Trophoblast cell (in vitro differentiated cells and primary cell): Measurements from ENCODE around the gene FJX1.

Experiments used
- DNase-seq, 2 donors: peaks; one replicate each; pipeline ENCODE4 v3.0.0-alpha.2; 2016
- H2AFZ ChIP-seq: 2 replicates; pipeline ENCODE4 v1.6.1; 2013; ENCODE audit warnings: low read length, moderate library complexity, mild to moderate bottlenecking; ENCODE audit not compliant: insufficient read depth, poor library complexity
- H2AK5ac ChIP-seq: 2 replicates; pipeline ENCODE4 v1.6.1; 2013; ENCODE audit warnings: mild to moderate bottlenecking, low read length
- H2BK120ac ChIP-seq: 2 replicates; pipeline ENCODE4 v1.6.1; 2013; ENCODE audit warnings: low read length, mild to moderate bottlenecking, moderate library complexity; ENCODE audit not compliant: insufficient read depth, poor library complexity
- H2BK12ac ChIP-seq: 2 replicates; pipeline ENCODE4 v1.6.1; 2013; ENCODE audit warnings: mild to moderate bottlenecking, low read length, moderate library complexity
- H2BK5ac ChIP-seq: 2 replicates; pipeline ENCODE4 v1.6.1; 2013; ENCODE audit warnings: low read length, low read depth, moderate library complexity, mild to moderate bottlenecking; ENCODE audit not compliant: poor library complexity
- H3K14ac ChIP-seq: 2 replicates; pipeline ENCODE4 v1.6.1; 2013; ENCODE audit warnings: mild to moderate bottlenecking, low read length
- H3K18ac ChIP-seq: 2 replicates; pipeline ENCODE4 v1.6.1; 2013; ENCODE audit warnings: mild to moderate bottlenecking, low read length
- H3K23ac ChIP-seq: 2 replicates; pipeline ENCODE4 v1.6.1; 2013; ENCODE audit warnings: low read length
- H3K27ac ChIP-seq: 2 replicates; pipeline ENCODE4 v1.5.1; 2013; ENCODE audit warnings: low read depth, mild to moderate bottlenecking, inconsistent platforms, low read length, moderate library complexity
- H3K27me3 ChIP-seq: 2 replicates; pipeline ENCODE4 v1.6.1; 2013; ENCODE audit warnings: inconsistent platforms, mild to moderate bottlenecking, low read length, moderate library complexity; ENCODE audit not compliant: insufficient read depth
- H3K36me3 ChIP-seq, 2 experiments: 1 replicate in 1 of 2; 2 replicates in 1 of 2; pipeline ENCODE4 v1.6.1; 2013; ENCODE audit warnings: low read length in 2 of 2, mild to moderate bottlenecking in 2 of 2, moderate library complexity in 1 of 2; ENCODE audit not compliant: insufficient read depth in 2 of 2, control insufficient read depth in 1 of 2
- H3K4ac ChIP-seq: 2 replicates; pipeline ENCODE4 v1.6.1; 2013; ENCODE audit warnings: low read depth, mild to moderate bottlenecking, low read length, moderate library complexity
- H3K4me1 ChIP-seq, 2 experiments: 1 replicate in 1 of 2; 2 replicates in 1 of 2; pipeline ENCODE4 v1.6.1; 2013; ENCODE audit warnings: low read length in 2 of 2, mild to moderate bottlenecking in 2 of 2, moderate library complexity in 1 of 2; ENCODE audit not compliant: insufficient read depth in 2 of 2, control insufficient read depth in 1 of 2
- H3K4me2 ChIP-seq: 2 replicates; pipeline ENCODE4 v1.6.1; 2013; ENCODE audit warnings: inconsistent platforms, mild to moderate bottlenecking, low read length, moderate library complexity
- H3K4me3 ChIP-seq: 2 replicates; pipeline ENCODE4 v1.5.1; 2013; ENCODE audit warnings: mild to moderate bottlenecking, low read depth, low read length, inconsistent platforms
- H3K79me1 ChIP-seq: one replicate; pipeline ENCODE4 v1.6.1; 2013; ENCODE audit warnings: low read length
- H3K79me2 ChIP-seq: 2 replicates; pipeline ENCODE4 v1.6.1; 2013; ENCODE audit warnings: low read length, mild to moderate bottlenecking; ENCODE audit not compliant: control insufficient read depth, insufficient read depth, poor library complexity
- H3K9ac ChIP-seq: 2 replicates; pipeline ENCODE4 v1.6.1; 2013; ENCODE audit warnings: mild to moderate bottlenecking, low read length
- H3K9me3 ChIP-seq: 2 replicates; pipeline ENCODE4 v1.6.1; 2013; ENCODE audit warnings: low read depth, mild to moderate bottlenecking, control low read depth, inconsistent platforms, low read length; ENCODE audit not compliant: insufficient read depth
- H4K12ac ChIP-seq: 2 replicates; pipeline ENCODE4 v1.6.1; 2013; ENCODE audit warnings: low read depth, mild to moderate bottlenecking, low read length, moderate library complexity
- H4K8ac ChIP-seq: 2 replicates; pipeline ENCODE4 v1.6.1; 2013; ENCODE audit warnings: low read depth, mild to moderate bottlenecking, low read length, moderate library complexity
- H4K91ac ChIP-seq: one replicate; pipeline ENCODE4 v1.6.1; 2013; ENCODE audit warnings: low read depth, mild to moderate bottlenecking, low read length, moderate library complexity
- WGBS: extraction: QIAGEN DNeasy Blood & Tissue Kit; methylation state at CpG from one replicate; pipeline ENCODE4 v1.1.7; 2013; ENCODE audit warnings: missing lambda C conversion rate; ENCODE audit not compliant: insufficient read length, insufficient coverage; ENCODE audit errors: extremely low coverage; 5-methylcytosine and 5-hydroxymethylcytosine counted together

The FJX1 gene

GRCh38 chr11:35658020-35658948, 40.0 kb downstream of the FJX1 start:
- no peak overlapping the region for H2BK5ac ChIP-seq
- H4K12ac ChIP-seq, result no peak overlapping the region
- no peaks in the 10 kb centered on the region for H3K27me3 ChIP-seq
- H4K8ac ChIP-seq, result no peak overlapping the region
- H3K36me3 ChIP-seq, result no peaks in the 10 kb centered on the region
- peaks cover 3 to 5% of the 10 kb centered on the region in 2 experiments for H3K4me1 ChIP-seq
- no peak overlapping the region for H3K23ac ChIP-seq
- no peak overlapping the region for H2BK12ac ChIP-seq
- H2AFZ ChIP-seq, result no peak overlapping the region
- peaks cover 6% of the 10 kb centered on the region for H3K79me2 ChIP-seq
- H3K27ac ChIP-seq, result no peak overlapping the region
- no peak overlapping the region for H3K4me3 ChIP-seq
- H3K9ac ChIP-seq, result no peak overlapping the region
- peaks cover 3% of the 10 kb centered on the region for H3K9me3 ChIP-seq
- DNase-seq, result no peak
- no peak overlapping the region for H2AK5ac ChIP-seq
- WGBS, result no CpG with 5 or more reads among the region's 3 CpGs
- no peak overlapping the region for H3K18ac ChIP-seq
- H2BK120ac ChIP-seq, result no peak overlapping the region
- no peak overlapping the region for H4K91ac ChIP-seq
- no peak overlapping the region for H3K4ac ChIP-seq
- H3K14ac ChIP-seq, result no peak overlapping the region
- no peak overlapping the region for H3K4me2 ChIP-seq
- peaks cover 9% of the 10 kb centered on the region for H3K79me1 ChIP-seq

- Histone ChIP-seq H2BK12ac (no peak overlapping the region), H3K23ac (no peak overlapping the region), H3K18ac (no peak overlapping the region), H3K4me2 (no peak overlapping the region), H2BK5ac (no peak overlapping the region), H3K4ac (no peak overlapping the region), H3K9me3 (peaks cover 3% of the 10 kb centered on the region), H4K8ac (no peak overlapping the region), H3K14ac (no peak overlapping the region), H4K12ac (no peak overlapping the region), H2BK120ac (no peak overlapping the region), H3K79me1 (peaks cover 10% of the 10 kb centered on the region), H4K91ac (no peak overlapping the region), H3K79me2 (peaks cover 7% of the 10 kb centered on the region), H3K4me3 (no peak overlapping the region), H2AK5ac (no peak overlapping the region), H3K4me1 (peaks cover 8 to 9% of the 10 kb centered on the region in 2 experiments), H3K36me3 (no peaks in the 10 kb centered on the region), H3K27ac (no peak overlapping the region), H3K9ac (no peak overlapping the region), H3K27me3 (no peaks in the 10 kb centered on the region), H2AFZ (no peak overlapping the region)
- no peak for DNase-seq
- WGBS, result no CpG with 5 or more reads among the region's 5 CpGs
These were observed 43.3 kb downstream of the FJX1 start for GRCh38 chr11:35661534-35661933.

- peak overlapping the region; percentile 51 for H2BK12ac ChIP-seq
These were observed 43.9 kb downstream of the FJX1 start for GRCh38 chr11:35662061-35662648.

GRCh38 chr11:35662649-35663407, 44.6 kb downstream of the FJX1 start, which contains the start of gene TRIM44:
Gene TRIM44 (plus strand): TSS chr11:35662775. CDS start chr11:35663112, 337 bp downstream.
- Histone ChIP-seq H3K27ac (peak within 1 kb of the TSS; percentile 63), H3K36me3 (no peaks in the 10 kb centered on the region), H3K4ac (peak within 1 kb of the TSS; percentile 50), H2BK5ac (peak within 1 kb of the TSS; percentile 38), H3K79me1 (peaks cover 10% of the 10 kb centered on the region), H3K9me3 (peaks cover 3% of the 10 kb centered on the region), H3K18ac (peak within 1 kb of the TSS; percentile 70), H2AFZ (peak within 1 kb of the TSS; percentile 52), H2BK12ac (peak within 1 kb of the TSS; percentile 51), H3K4me1 (peaks cover 8 to 12% of the 10 kb centered on the region in 2 experiments), H3K14ac (peak within 1 kb of the TSS; percentile 54), H4K12ac (peak within 1 kb of the TSS; percentile 68), H4K8ac (peak within 1 kb of the TSS; percentile 79), H3K23ac (no peak within 1 kb of the TSS), H3K79me2 (peaks cover 7% of the 10 kb centered on the region), H3K4me3 (peak within 1 kb of the TSS; percentile 83), H3K9ac (peak within 1 kb of the TSS; percentile 83), H2AK5ac (peak within 1 kb of the TSS; percentile 6), H2BK120ac (peak within 1 kb of the TSS; percentile 87), H3K4me2 (peak within 1 kb of the TSS; percentile 91), H3K27me3 (no peaks in the 10 kb centered on the region), H4K91ac (peak within 1 kb of the TSS; percentile 93)
- no CpG with 5 or more reads among the region's 82 CpGs for WGBS
- DNase-seq, result peak; percentile 93 to 95

More at GRCh38 chr11:35662061-35662648, 43.9 kb downstream of the FJX1 start:
- Histone ChIP-seq H3K4ac (no peak overlapping the region), H2BK120ac (no peak overlapping the region), H3K23ac (no peak overlapping the region), H3K9me3 (peaks cover 3% of the 10 kb centered on the region), H4K12ac (peak overlapping the region; percentile 39), H3K4me3 (peak overlapping the region; percentile 83), H2BK5ac (no peak overlapping the region), H3K36me3 (no peaks in the 10 kb centered on the region), H3K4me1 (peaks cover 8 to 9% of the 10 kb centered on the region in 2 experiments), H4K8ac (peak overlapping the region; percentile 79), H3K79me2 (peaks cover 7% of the 10 kb centered on the region), H3K4me2 (peak overlapping the region; percentile 91), H3K9ac (peak overlapping the region; percentile 82), H3K14ac (peak overlapping the region; percentile 52), H2AFZ (peak overlapping the region; percentile 52), H3K18ac (no peak overlapping the region), H2AK5ac (no peak overlapping the region), H3K79me1 (peaks cover 10% of the 10 kb centered on the region), H3K27ac (peak overlapping the region; percentile 63), H4K91ac (peak overlapping the region; percentile 93), H3K27me3 (no peaks in the 10 kb centered on the region)
- DNase-seq, result no peak
- WGBS, result no CpG with 5 or more reads among the region's 12 CpGs
